Stimulated activated CD8-positive, alpha-beta memory T cell treated with anti-CD3 and anti-CD28 coated beads, Interleukin-12 subunit alpha, Interleukin-12 subunit beta, amount 100 ng/mL, for 4 hours (primary cell): ENCODE data around the gene SLC9A9.
"Not testable (repeated sequence)": the region's sequence is repeated elsewhere in the genome, so short reads cannot be mapped to it uniquely, and the experiment has no call there.

Source experiments
- DNase-seq: peaks from one replicate; pipeline ENCODE4 v3.0.0-alpha.2; 2020; ENCODE audit warnings: low read depth

Gene SLC9A9

GRCh38 chr3:143755978-143756377, 92.3 kb downstream of the SLC9A9 start:
- DNase-seq: no peak

- no peak for DNase-seq
Observed at GRCh38 chr3:143754090-143754489, 94.2 kb downstream of the SLC9A9 start.

- DNase-seq: no peak
Observed at GRCh38 chr3:143753456-143753855, 94.8 kb downstream of the SLC9A9 start.

- no peak for DNase-seq
Observed at GRCh38 chr3:143753006-143753405, 95.3 kb downstream of the SLC9A9 start.

- no peak for DNase-seq
Observed at GRCh38 chr3:143751643-143752178, 96.6 kb downstream of the SLC9A9 start.

GRCh38 chr3:143750841-143751240, 97.4 kb downstream of the SLC9A9 start:
- no peak for DNase-seq

- DNase-seq: no peak
Observed at GRCh38 chr3:143749926-143750325, 98.3 kb downstream of the SLC9A9 start.

- no peak for DNase-seq
Observed at GRCh38 chr3:143737065-143737464, 111.2 kb downstream of the SLC9A9 start.

GRCh38 chr3:143736205-143736997, 111.9 kb downstream of the SLC9A9 start:
- DNase-seq: no peak

- no peak for DNase-seq
Observed at GRCh38 chr3:143731776-143732175, 116.5 kb downstream of the SLC9A9 start.

- no peak for DNase-seq
Observed at GRCh38 chr3:143731320-143731719, 116.9 kb downstream of the SLC9A9 start.

GRCh38 chr3:143727391-143727790, 120.9 kb downstream of the SLC9A9 start:
- no peak for DNase-seq

- no peak for DNase-seq
Observed at GRCh38 chr3:143726727-143727126, 121.5 kb downstream of the SLC9A9 start.

- DNase-seq: no peak
Observed at GRCh38 chr3:143720381-143720780, 127.9 kb downstream of the SLC9A9 start.

- no peak for DNase-seq
Observed at GRCh38 chr3:143718463-143718862, 129.8 kb downstream of the SLC9A9 start.

- DNase-seq: no peak
Observed at GRCh38 chr3:143716731-143717130, 131.5 kb downstream of the SLC9A9 start.

- DNase-seq: no peak
Observed at GRCh38 chr3:143712522-143712921, 135.7 kb downstream of the SLC9A9 start.

- DNase-seq: no peak
Observed at GRCh38 chr3:143707848-143708247, 140.4 kb downstream of the SLC9A9 start.

GRCh38 chr3:143700431-143700975, 147.8 kb downstream of the SLC9A9 start:
- no peak for DNase-seq

GRCh38 chr3:143699424-143699823, 148.8 kb downstream of the SLC9A9 start:
- no peak for DNase-seq

GRCh38 chr3:143698682-143699303, 149.5 kb downstream of the SLC9A9 start:
- no peak for DNase-seq

GRCh38 chr3:143697975-143698374, 150.3 kb downstream of the SLC9A9 start:
- DNase-seq: no peak

- not testable (repeated sequence) for DNase-seq
Observed at GRCh38 chr3:143695333-143695732, 152.9 kb downstream of the SLC9A9 start.
